Colon (tissue), 2 donors: ENCODE data around the gene SETD6.

Source experiments
- FAIRE-seq: peaks from 2 replicates; lab custom pipeline; 2012; peaks lifted over from hg19 to GRCh38; lab: Jason Lieb, UNC
- donor health status: control.
- donor health status: control.

SETD6 gene

GRCh38 chr16:58494981-58495520 lies 20.3 kb upstream of the SETD6 start:
- FAIRE-seq = no peak

GRCh38 chr16:58495521-58496331 lies 19.6 kb upstream of the SETD6 start:
- FAIRE-seq = no peak

GRCh38 chr16:58497468-58497867 lies 17.8 kb upstream of the SETD6 start:
- no peak for FAIRE-seq

GRCh38 chr16:58497935-58498334 lies 17.4 kb upstream of the SETD6 start:
- no peak for FAIRE-seq

- FAIRE-seq = no peak
These were observed 16.8 kb upstream of the SETD6 start for GRCh38 chr16:58498341-58499091.

GRCh38 chr16:58499092-58499511 lies 16.2 kb upstream of the SETD6 start:
- no peak for FAIRE-seq

GRCh38 chr16:58499615-58500351 lies 15.5 kb upstream of the SETD6 start, which contains the start of gene NDRG4:
NDRG4 (plus strand) TSS chr16:58500143; CDS start chr16:58500249, 106 bp downstream.
- no peak for FAIRE-seq

- FAIRE-seq = no peak
These were observed 14.7 kb upstream of the SETD6 start for GRCh38 chr16:58500430-58501241.

- no peak for FAIRE-seq
These were observed 13.8 kb upstream of the SETD6 start for GRCh38 chr16:58501242-58502131.

GRCh38 chr16:58502217-58502921 lies 12.9 kb upstream of the SETD6 start:
- no peak for FAIRE-seq

GRCh38 chr16:58503166-58503862 lies 12.0 kb upstream of the SETD6 start:
- FAIRE-seq = no peak

GRCh38 chr16:58503863-58504688 lies 11.2 kb upstream of the SETD6 start:
- FAIRE-seq = no peak

- no peak for FAIRE-seq
These were observed 8.8 kb upstream of the SETD6 start for GRCh38 chr16:58506241-58507194.

- FAIRE-seq = no peak
These were observed 7.9 kb upstream of the SETD6 start for GRCh38 chr16:58507195-58507962.

- FAIRE-seq = no peak
These were observed 7.2 kb upstream of the SETD6 start for GRCh38 chr16:58507963-58508670.
